AG08395 (cell line): ENCODE data around the gene AKAP7.
"Not testable (repeated sequence)": the region's sequence is repeated elsewhere in the genome, so short reads cannot be mapped to it uniquely, and the experiment has no call there.

Experiments
- DNase-seq: peaks from one replicate; pipeline ENCODE4 v3.0.0; 2012; ENCODE audit warnings: mixed read lengths, low spot score

AKAP7 gene

GRCh38 chr6:131135244-131136020 is at the start of gene AKAP7:
TSS of gene AKAP7 (plus strand) at chr6:131135467. CDS start at chr6:131135764, 297 bp downstream.
- DNase-seq, result peak; percentile 81

GRCh38 chr6:131090339-131090738 is 44.9 kb upstream of the AKAP7 start:
- not testable (repeated sequence) for DNase-seq

GRCh38 chr6:131091944-131092343 is 43.3 kb upstream of the AKAP7 start:
- DNase-seq, result not testable (repeated sequence)

GRCh38 chr6:131093334-131093733 is 41.9 kb upstream of the AKAP7 start:
- DNase-seq, result no peak

- DNase-seq, result no peak
These were observed 38.5 kb upstream of the AKAP7 start for GRCh38 chr6:131096786-131097185.

GRCh38 chr6:131101911-131102680 is 33.2 kb upstream of the AKAP7 start:
- DNase-seq, result no peak

GRCh38 chr6:131103296-131103695 is 32.0 kb upstream of the AKAP7 start:
- no peak for DNase-seq

GRCh38 chr6:131103901-131104300 is 31.4 kb upstream of the AKAP7 start:
- no peak for DNase-seq

GRCh38 chr6:131107151-131107550 is 28.1 kb upstream of the AKAP7 start:
- DNase-seq, result peak; percentile 33

- no peak for DNase-seq
These were observed 23.0 kb upstream of the AKAP7 start for GRCh38 chr6:131112249-131112648.

- DNase-seq, result no peak
These were observed 19.6 kb upstream of the AKAP7 start for GRCh38 chr6:131115651-131116050.

- DNase-seq, result no peak
These were observed 18.9 kb upstream of the AKAP7 start for GRCh38 chr6:131116321-131116720.

GRCh38 chr6:131116755-131117360 is 18.4 kb upstream of the AKAP7 start:
- DNase-seq, result peak; percentile 53

- no peak for DNase-seq
These were observed 17.4 kb upstream of the AKAP7 start for GRCh38 chr6:131117878-131118277.

- no peak for DNase-seq
These were observed 13.3 kb upstream of the AKAP7 start for GRCh38 chr6:131122007-131122406.

- DNase-seq, result no peak
These were observed 12.8 kb upstream of the AKAP7 start for GRCh38 chr6:131122516-131122915.

GRCh38 chr6:131124336-131125071 is 10.8 kb upstream of the AKAP7 start:
- no peak for DNase-seq

GRCh38 chr6:131125431-131125830 is 9.8 kb upstream of the AKAP7 start:
- no peak for DNase-seq

- DNase-seq, result no peak
These were observed 5.3 kb upstream of the AKAP7 start for GRCh38 chr6:131129689-131130553.

- DNase-seq, result no peak
These were observed 4.7 kb upstream of the AKAP7 start for GRCh38 chr6:131130554-131130940.

- DNase-seq, result no peak
These were observed 2.9 kb upstream of the AKAP7 start for GRCh38 chr6:131132360-131132759.
